Liver (tissue), 9 donors: ENCODE results near the gene PREX1. TPM values are rescaled to one million over a fixed set of nuclear protein-coding genes. Genes with fewer than 3 reads are reported as not detected.

Experiments
- DNase-seq: peaks from one replicate; pipeline ENCODE4 v3.0.0-alpha.2; 2017; ENCODE audit warnings: low spot score
- H3K27ac ChIP-seq, 2 donors: one replicate each; pipeline ENCODE4 v1.7.0; 2013; ENCODE audit warnings: inconsistent platforms in 2 of 2, low read length in 2 of 2, control low read depth in 1 of 2, low read depth in 1 of 2, mild to moderate bottlenecking in 1 of 2
- H3K27me3 ChIP-seq, 4 donors: one replicate each; pipeline versions ENCODE4 v1.6.1 to v1.7.0; 2013; ENCODE audit warnings: low read length in 3 of 4, inconsistent platforms in 1 of 4, mild to moderate bottlenecking in 1 of 4, moderate library complexity in 1 of 4; ENCODE audit not compliant: control insufficient read depth in 4 of 4, insufficient read depth in 4 of 4
- H3K36me3 ChIP-seq, 4 donors: one replicate each; pipeline versions ENCODE4 v1.6.1 to v1.7.0; 2013; ENCODE audit warnings: low read length in 3 of 4, mild to moderate bottlenecking in 3 of 4, low read depth in 1 of 4, moderate library complexity in 1 of 4; ENCODE audit not compliant: control insufficient read depth in 4 of 4, insufficient read depth in 3 of 4
- H3K4me1 ChIP-seq, 4 donors: one replicate each; pipeline versions ENCODE4 v1.6.1 to v1.7.0; 2013; ENCODE audit warnings: low read length in 3 of 4, mild to moderate bottlenecking in 3 of 4, moderate library complexity in 1 of 4; ENCODE audit not compliant: control insufficient read depth in 4 of 4, insufficient read depth in 4 of 4
- H3K4me3 ChIP-seq, 3 donors: one replicate each; pipeline versions ENCODE4 v1.6.1 to v1.7.0; 2013; ENCODE audit warnings: low read length in 3 of 3, control low read depth in 1 of 3, low read depth in 1 of 3, mild to moderate bottlenecking in 1 of 3
- H3K9ac ChIP-seq, 2 donors: one replicate each; pipeline ENCODE4 v1.7.0; 2013; ENCODE audit warnings: low read length in 2 of 2, mild to moderate bottlenecking in 2 of 2, moderate library complexity in 2 of 2, control low read depth in 1 of 2, low read depth in 1 of 2
- H3K9me3 ChIP-seq, 4 donors: one replicate each; pipeline versions ENCODE4 v1.6.1 to v1.7.0; 2013; ENCODE audit warnings: low read length in 3 of 4; ENCODE audit not compliant: control insufficient read depth in 4 of 4
- FOXA1 ChIP-seq: IDR thresholded peaks from 2 replicates; pipeline ENCODE4 v1.6.1; 2016; ENCODE audit warnings: antibody characterized with exemption
- FOXA2 ChIP-seq: IDR thresholded peaks from 2 replicates; pipeline ENCODE4 v1.6.1; 2016; ENCODE audit warnings: antibody characterized with exemption
- GABPA ChIP-seq, 2 donors: IDR thresholded peaks in 1 of 2; conservative IDR thresholded peaks in 1 of 2; 2 replicates each; pipeline ENCODE4 v1.6.1; 2016; ENCODE audit warnings: antibody characterized with exemption in 2 of 2, mild to moderate bottlenecking in 1 of 2, moderate library complexity in 1 of 2
- HNF4A ChIP-seq, 2 donors: conservative IDR thresholded peaks; 2 replicates each; pipeline ENCODE4 v1.6.1; 2016; ENCODE audit warnings: antibody characterized with exemption in 2 of 2, mild to moderate bottlenecking in 2 of 2
- HNF4G ChIP-seq: IDR thresholded peaks from 2 replicates; pipeline ENCODE4 v1.6.1; 2016; ENCODE audit warnings: antibody characterized with exemption
- NR2F2 ChIP-seq: IDR thresholded peaks from 2 replicates; pipeline ENCODE4 v1.6.1; 2016; ENCODE audit warnings: antibody characterized with exemption
- RAD21 ChIP-seq, 2 donors: IDR thresholded peaks; 2 replicates each; pipeline ENCODE4 v1.6.1; 2016; ENCODE audit warnings: antibody characterized with exemption in 2 of 2, mild to moderate bottlenecking in 2 of 2
- RXRA ChIP-seq, 2 donors: IDR thresholded peaks; 2 replicates each; pipeline ENCODE4 v1.6.1; 2017 to 2018; ENCODE audit warnings: antibody characterized with exemption in 2 of 2, mild to moderate bottlenecking in 1 of 2
- SP1 ChIP-seq: IDR thresholded peaks from 2 replicates; pipeline ENCODE4 v1.6.1; 2018; ENCODE audit warnings: antibody characterized with exemption, mild to moderate bottlenecking
- TAF1 ChIP-seq: conservative IDR thresholded peaks from 2 replicates; pipeline ENCODE4 v1.6.1; 2016; ENCODE audit warnings: antibody characterized with exemption, mild to moderate bottlenecking
- YY1 ChIP-seq: IDR thresholded peaks from 2 replicates; pipeline ENCODE4 v1.6.1; 2016; ENCODE audit warnings: antibody characterized with exemption, mild to moderate bottlenecking
- WGBS: extraction: QIAGEN DNeasy Blood & Tissue Kit; methylation state at CpG from one replicate; pipeline ENCODE4 v1.1.7; 2013; 5-methylcytosine and 5-hydroxymethylcytosine counted together
- polyA plus RNA-seq, 2 donors: library from polyadenylated mRNA; stranded (reverse) in 1 of 2; unstranded in 1 of 2; fragments of 200-250 nt in 1 of 2; fragments of >200 nt in 1 of 2; fragmentation: Nextera tagmentation in 1 of 2; extraction: Ambion mirVana in 1 of 2; gene quantifications; one replicate each; pipeline versions ENCODE4 v1.2.1 to v1.2.3, GENCODE V29; 2013 to 2015
- total RNA-seq, 2 donors: library from RNA; depleted of rRNA; stranded (reverse); fragments of >200 nt; gene quantifications; one replicate each; pipeline ENCODE4 v1.2.3, GENCODE V29; 2014
- TF ChIP-seq, protein P1 (sequence below): IDR thresholded peaks from 2 replicates; pipeline ENCODE4 v1.6.1; 2016; ENCODE audit warnings: antibody characterized with exemption
- TF ChIP-seq, protein P2 (sequence below): IDR thresholded peaks from 2 replicates; pipeline ENCODE4 v1.6.1; 2016; ENCODE audit warnings: antibody characterized with exemption
- TF ChIP-seq, protein P3 (sequence below): fragments of 150-350 bp; IDR thresholded peaks from 2 replicates; pipeline ENCODE4 v1.5.1; 2017; ENCODE audit warnings: improper control_type of control experiment, low read depth, low read length; ENCODE audit not compliant: missing input control
- TF ChIP-seq, protein P4 (sequence below): IDR thresholded peaks from 2 replicates; pipeline ENCODE4 v1.6.1; 2016; ENCODE audit warnings: antibody characterized with exemption
- TF ChIP-seq, protein P5 (sequence below): IDR thresholded peaks from 2 replicates; pipeline ENCODE4 v1.6.1; 2016; ENCODE audit warnings: antibody characterized with exemption, mild to moderate bottlenecking
- donor health status: healthy.
- donor health status: healthy.
- donor health status: healthy.
- donor health status: healthy.
- donor health status: healthy.

The PREX1 gene
- total and polyA plus RNA-seq, 4 donors: 2.2 to 18.0 (median 10.8) TPM

DNA sequence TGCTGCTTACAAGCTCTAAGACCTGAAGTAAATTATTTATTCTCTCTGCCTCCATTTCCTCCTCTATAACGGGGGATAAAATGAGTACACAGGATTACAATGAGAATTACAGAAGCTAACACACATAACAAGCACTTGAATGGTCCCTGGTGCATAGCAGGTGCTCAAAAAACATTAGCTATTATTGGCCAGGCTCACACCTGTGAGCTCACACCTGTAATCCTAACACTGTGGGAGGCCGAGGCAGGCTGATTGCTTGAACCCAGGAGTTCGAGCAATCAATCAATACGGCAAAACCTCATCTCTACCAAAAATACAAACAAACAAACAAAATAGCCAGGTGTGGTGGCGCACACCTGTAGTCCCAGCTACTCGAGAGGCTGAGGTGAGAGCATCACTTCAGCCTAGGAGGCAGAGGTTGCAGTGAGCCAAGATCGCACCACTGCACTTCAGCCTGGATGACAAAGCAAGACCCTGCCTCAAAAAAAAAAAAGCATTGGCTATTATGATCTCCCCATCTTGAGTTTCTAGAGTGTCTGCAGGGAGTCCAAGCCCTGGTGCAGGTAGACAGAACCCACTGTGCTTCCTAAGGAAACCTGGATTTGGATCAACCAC is 68.1 kb downstream of the PREX1 start:
- Histone ChIP-seq H3K36me3 (peaks cover 0 to 2% (median 0%) of the 10 kb centered on the region in 4 donors), H3K4me1 (no peaks in the 10 kb centered on the region), H3K4me3 (no peak overlapping the region), H3K9me3 (peaks cover 0 to 4% (median 3%) of the 10 kb centered on the region in 4 donors), H3K9ac (no peak overlapping the region), H3K27me3 (no peaks in the 10 kb centered on the region), H3K27ac (peak overlapping the region; percentile 14 to 21)
- TF ChIP-seq RAD21 (IDR thresholded peaks at IDR 0.05) (no peak), HNF4G (no peak), SP1 (no peak), YY1 (no peak), HNF4A (conservative IDR thresholded peaks at IDR 0.05) (no peak), TAF1 (no peak), NR2F2 (no peak), RXRA (IDR thresholded peaks at IDR 0.05) (no peak), FOXA1 (no peak), GABPA (IDR thresholded peaks at IDR 0.05 in 1 of 2, conservative IDR thresholded peaks at IDR 0.05 in 1 of 2) (no peak), FOXA2 (no peak)
- TF ChIP-seq, protein P1, sequence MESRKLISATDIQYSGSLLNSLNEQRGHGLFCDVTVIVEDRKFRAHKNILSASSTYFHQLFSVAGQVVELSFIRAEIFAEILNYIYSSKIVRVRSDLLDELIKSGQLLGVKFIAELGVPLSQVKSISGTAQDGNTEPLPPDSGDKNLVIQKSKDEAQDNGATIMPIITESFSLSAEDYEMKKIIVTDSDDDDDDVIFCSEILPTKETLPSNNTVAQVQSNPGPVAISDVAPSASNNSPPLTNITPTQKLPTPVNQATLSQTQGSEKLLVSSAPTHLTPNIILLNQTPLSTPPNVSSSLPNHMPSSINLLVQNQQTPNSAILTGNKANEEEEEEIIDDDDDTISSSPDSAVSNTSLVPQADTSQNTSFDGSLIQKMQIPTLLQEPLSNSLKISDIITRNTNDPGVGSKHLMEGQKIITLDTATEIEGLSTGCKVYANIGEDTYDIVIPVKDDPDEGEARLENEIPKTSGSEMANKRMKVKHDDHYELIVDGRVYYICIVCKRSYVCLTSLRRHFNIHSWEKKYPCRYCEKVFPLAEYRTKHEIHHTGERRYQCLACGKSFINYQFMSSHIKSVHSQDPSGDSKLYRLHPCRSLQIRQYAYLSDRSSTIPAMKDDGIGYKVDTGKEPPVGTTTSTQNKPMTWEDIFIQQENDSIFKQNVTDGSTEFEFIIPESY: no peak
- TF ChIP-seq, protein P2, sequence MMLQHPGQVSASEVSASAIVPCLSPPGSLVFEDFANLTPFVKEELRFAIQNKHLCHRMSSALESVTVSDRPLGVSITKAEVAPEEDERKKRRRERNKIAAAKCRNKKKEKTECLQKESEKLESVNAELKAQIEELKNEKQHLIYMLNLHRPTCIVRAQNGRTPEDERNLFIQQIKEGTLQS: no peak
- TF ChIP-seq, protein P3, sequence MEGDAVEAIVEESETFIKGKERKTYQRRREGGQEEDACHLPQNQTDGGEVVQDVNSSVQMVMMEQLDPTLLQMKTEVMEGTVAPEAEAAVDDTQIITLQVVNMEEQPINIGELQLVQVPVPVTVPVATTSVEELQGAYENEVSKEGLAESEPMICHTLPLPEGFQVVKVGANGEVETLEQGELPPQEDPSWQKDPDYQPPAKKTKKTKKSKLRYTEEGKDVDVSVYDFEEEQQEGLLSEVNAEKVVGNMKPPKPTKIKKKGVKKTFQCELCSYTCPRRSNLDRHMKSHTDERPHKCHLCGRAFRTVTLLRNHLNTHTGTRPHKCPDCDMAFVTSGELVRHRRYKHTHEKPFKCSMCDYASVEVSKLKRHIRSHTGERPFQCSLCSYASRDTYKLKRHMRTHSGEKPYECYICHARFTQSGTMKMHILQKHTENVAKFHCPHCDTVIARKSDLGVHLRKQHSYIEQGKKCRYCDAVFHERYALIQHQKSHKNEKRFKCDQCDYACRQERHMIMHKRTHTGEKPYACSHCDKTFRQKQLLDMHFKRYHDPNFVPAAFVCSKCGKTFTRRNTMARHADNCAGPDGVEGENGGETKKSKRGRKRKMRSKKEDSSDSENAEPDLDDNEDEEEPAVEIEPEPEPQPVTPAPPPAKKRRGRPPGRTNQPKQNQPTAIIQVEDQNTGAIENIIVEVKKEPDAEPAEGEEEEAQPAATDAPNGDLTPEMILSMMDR: no peak
- TF ChIP-seq, protein P4, sequence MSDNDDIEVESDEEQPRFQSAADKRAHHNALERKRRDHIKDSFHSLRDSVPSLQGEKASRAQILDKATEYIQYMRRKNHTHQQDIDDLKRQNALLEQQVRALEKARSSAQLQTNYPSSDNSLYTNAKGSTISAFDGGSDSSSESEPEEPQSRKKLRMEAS: no peak
- TF ChIP-seq, protein P5, sequence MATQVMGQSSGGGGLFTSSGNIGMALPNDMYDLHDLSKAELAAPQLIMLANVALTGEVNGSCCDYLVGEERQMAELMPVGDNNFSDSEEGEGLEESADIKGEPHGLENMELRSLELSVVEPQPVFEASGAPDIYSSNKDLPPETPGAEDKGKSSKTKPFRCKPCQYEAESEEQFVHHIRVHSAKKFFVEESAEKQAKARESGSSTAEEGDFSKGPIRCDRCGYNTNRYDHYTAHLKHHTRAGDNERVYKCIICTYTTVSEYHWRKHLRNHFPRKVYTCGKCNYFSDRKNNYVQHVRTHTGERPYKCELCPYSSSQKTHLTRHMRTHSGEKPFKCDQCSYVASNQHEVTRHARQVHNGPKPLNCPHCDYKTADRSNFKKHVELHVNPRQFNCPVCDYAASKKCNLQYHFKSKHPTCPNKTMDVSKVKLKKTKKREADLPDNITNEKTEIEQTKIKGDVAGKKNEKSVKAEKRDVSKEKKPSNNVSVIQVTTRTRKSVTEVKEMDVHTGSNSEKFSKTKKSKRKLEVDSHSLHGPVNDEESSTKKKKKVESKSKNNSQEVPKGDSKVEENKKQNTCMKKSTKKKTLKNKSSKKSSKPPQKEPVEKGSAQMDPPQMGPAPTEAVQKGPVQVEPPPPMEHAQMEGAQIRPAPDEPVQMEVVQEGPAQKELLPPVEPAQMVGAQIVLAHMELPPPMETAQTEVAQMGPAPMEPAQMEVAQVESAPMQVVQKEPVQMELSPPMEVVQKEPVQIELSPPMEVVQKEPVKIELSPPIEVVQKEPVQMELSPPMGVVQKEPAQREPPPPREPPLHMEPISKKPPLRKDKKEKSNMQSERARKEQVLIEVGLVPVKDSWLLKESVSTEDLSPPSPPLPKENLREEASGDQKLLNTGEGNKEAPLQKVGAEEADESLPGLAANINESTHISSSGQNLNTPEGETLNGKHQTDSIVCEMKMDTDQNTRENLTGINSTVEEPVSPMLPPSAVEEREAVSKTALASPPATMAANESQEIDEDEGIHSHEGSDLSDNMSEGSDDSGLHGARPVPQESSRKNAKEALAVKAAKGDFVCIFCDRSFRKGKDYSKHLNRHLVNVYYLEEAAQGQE: no peak
- DNase-seq: no peak
- WGBS: 89% methylated on average over 7 of the region's 7 CpGs
